NCI-H1694 treated with DMSO at 0.1 percent for 48 hours (cell line): Measurements from ENCODE around the gene SF3A1.
A peak's percentile ranks its signal among the peaks of the same experiment; 100 is the strongest.

Experiments used
- DNase-seq: peaks from one replicate; lab custom pipeline; 2025; lab: John Stamatoyannopoulos, UW

SF3A1 gene

DNA sequence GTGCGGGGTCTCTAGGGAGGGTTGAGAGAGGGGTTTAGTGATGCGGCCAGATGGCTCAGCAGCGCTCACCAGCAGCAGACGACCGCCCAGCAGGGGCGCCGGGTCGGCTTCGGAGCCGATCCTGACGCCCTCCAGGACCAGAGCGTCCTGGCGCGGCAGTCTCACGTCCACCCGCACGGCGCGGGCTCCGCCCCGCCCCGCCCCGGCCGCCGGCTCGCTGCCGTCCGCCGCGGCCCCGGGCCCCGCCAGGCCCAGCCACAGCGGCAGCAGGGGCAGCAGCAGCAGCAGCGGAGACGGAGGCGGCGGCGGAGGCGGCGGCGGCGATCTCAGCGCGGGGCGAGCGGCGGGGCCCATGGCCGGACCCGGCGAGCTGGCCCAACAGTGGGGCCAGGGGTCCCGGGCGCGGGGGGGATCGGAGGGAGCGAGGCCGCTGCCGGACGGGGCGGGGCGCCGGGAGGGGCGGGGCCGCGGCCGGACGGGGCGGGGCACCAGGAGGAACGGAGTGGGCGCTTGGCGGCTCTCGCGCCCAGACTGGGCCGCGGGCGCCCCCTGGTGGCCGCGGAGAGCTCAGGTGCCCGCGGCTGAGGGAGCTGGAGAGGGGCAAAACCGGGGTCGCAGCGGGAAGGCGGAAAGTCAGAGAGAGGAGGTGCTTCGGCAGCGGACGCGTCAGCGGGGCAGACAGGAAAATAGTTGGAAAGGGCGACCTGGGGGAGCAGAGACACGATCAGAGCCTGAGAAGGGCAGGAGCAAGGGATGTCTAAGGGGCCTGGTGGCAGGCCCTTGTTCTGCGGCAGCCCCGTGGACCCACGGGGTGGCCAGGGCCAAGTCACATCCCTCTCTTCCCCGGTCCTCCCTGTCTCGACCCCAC is 30.5 kb upstream of the SF3A1 start, which contains the start of gene RNF215:
TSS of gene RNF215 (minus strand) at position 452 of the 868 bp plus-strand sequence. CDS start at position 354, 98 bp downstream.
- DNase-seq = peak; percentile 39

DNA sequence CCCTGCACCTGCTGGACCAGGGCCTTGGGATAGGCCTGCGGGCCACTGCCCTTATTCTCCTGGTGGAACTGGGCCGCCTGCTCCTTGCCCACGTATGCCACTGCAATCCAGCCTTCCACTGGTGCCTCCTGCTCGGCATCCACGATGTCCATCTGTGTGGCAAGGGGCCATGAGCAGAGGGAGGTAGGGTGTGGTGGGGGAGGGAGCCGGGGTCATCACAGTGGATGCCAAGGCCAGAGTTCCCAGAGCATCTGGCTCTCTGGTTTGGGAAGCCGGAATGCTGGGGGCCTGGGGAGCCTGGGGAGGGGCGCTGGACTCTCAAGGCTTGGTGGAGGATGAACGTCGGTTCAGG is 29.9 kb upstream of the SF3A1 start:
- DNase-seq = no peak

DNA sequence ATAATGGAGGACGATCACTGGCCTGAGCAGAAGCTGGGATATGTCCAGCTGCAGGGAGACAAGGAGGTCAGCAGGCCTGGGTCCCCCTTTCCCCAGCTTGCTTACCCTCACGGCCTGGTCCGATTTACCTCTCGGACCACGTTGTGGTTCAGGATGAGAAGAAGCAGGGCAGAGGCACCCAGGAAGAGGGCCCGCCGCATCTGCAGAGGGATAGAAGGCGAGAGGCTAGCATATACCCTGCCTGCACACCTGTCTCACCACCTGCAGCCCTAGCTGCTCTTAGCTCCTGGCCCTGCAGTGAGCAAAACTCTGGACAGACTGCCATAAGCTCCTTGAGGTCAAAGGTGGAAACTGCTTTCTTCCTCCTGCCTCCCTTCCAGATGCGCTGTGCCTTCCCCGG is 29.2 kb upstream of the SF3A1 start:
- no peak for DNase-seq

DNA sequence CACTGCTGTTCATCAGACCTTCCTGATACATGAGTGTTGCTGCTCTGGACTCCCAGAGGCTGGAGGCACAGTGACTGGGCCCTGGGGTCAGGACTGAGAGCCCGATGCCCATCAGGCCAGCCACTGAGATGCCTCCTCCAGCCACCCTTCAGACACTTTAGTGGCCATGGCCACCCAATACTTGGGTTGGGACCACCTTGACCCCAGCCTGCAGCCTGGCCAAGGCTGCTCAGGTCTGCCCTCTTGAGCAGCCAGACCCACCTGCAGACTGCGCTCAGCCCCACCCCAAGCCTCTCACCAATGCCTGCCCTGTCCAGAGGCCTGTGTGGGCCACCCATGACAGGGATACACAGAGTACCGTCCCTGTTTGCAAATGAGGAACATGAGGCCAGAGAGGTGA is 26.4 kb upstream of the SF3A1 start:
- DNase-seq = no peak

DNA sequence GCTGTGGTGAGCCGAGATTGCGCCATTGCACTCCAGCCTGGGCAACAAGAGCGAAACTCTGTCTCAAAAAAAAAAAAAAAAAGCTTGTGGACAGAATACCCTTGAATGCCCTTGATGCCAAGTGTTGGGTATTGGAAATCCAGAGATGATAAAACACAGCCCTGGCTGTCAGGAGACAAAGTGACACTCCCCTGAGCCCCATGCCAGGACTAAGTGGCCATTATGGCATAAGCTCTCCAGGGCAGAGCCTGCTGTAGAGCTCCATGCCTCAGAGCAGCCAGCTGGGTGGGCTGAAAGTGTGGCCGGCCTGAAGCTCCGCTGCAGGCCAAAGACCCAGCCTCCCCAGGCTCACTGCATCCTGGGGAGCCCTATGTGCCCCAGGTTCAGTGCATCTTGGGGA is 25.6 kb upstream of the SF3A1 start:
- DNase-seq = no peak

DNA sequence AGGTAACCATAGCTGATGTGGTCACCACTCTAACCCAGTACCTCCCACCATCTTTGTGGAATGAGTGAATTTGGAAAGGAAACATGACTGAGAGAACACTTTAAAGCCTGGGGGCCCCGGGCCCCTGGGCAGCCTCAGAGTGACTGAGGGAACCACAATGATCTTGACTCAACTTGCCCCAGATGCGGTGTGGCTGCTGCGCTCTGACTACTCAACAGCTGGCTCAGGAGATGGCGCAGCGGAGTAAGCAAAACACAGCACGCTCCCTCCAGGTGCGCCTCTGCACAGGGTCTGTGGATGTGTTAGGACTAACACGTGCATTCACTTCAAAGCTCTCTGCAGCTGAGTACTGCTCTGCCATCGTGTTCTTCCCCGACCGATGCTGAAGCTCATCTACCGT is 24.6 kb upstream of the SF3A1 start:
- no peak for DNase-seq

DNA sequence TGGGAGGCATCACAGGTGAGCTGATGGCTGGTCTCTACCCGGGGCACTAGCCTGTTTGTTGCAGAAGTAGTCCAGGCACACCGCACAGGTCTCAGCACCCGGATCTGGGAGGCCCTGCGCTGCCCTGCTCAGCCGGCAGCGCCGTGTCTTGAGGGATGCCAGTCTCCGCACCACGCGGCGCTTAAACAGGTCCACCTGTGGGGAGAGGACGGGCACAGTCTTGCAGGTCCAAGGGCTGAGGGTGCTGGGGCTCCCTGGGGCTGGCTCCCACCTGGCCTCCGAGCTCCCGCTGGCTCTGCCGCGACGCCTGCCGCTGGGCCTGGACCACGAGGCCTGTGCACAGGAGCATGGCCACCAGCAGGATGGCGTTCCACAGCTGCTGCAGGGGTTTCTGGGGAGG is 23.3 kb upstream of the SF3A1 start:
- no peak for DNase-seq

DNA sequence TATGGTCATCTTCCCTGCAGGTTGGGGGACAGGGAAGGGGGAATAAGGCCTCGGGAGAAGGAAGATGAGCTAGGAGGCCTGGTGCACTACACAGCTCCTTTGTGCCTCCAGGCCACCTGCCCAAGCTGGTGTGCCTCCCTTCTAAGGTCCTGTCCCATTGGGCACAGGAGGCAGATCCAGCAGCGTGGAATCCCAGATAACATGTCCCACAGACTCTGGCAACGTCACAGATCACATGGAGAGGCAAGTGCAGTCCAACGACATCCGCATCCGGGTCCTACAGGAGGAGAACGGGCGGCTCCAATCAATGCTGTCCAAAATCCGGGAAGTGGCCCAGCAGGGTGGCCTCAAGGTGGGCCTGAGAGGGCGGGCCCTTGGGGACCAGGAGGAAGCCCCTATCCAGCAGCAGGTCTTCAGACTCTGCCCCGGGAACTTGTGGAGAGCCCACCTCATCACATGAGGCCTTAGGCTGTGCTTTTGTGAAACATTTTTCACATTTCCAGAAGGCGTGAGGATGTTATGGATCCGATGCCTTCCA is 18.7 kb upstream of the SF3A1 start:
- no peak for DNase-seq

DNA sequence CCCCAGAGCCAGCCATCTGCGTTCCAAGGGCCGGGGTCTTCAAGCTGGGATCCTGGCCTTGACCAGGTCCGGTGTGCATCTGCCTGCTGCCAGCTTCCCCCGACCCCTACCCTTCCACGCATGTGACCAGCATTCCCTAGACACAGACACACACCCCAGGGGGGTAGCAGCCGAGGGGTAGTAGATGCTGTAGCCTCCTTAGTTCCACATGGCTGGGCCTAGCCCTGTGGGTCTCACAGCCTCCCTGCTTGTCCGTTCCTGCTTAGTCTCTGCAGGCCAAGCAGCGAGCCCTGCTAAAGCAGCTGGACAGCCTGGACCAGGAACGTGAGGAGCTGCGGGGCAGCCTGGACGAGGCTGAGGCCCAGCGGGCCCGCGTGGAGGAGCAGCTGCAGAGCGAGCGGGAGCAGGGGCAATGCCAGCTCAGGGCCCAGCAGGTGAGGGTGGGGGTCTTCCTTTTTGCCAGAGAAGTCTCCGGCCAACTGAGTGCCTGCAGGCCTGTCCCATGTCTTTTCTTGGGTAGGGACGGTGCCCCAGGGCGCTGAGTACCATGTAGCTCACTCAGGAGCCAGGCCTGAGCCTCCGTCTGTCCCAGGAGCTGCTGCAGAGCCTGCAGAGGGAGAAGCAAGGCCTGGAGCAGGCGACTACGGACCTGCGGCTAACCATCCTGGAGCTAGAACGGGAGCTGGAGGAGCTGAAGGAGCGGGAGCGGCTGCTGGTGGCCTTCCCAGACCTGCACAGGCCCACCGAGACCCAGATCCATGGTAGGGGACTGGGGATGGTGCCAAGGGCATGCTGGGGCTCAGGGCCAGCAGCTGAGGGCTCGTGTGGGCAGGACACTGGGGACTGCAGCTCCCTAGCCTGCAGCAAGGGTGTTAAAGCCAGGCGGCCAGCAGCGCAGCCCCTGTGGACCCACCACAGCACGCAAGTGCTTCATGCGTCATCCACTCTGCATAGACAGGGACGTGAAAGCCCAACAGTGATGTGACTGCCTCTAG is 16.9 kb upstream of the SF3A1 start:
- DNase-seq = no peak

DNA sequence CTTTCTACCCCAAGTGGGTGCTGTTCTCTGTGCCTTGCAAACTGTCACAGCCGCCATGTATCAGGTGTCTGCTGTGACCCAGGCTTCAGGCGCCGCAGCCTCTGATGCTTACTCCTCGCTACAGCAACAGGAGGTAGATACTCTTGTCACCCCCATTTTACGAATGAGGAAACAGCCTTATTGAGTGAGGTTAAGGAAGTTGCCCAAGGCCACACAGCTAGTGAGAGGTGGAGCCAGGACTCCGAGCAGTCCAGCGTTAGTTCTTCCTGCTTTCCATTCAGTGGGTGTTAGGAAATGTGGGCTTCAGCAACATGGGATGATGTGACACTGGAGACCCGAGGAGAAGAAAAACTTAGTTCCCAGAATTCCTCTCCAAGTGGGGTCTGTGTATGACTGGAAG is 16.2 kb upstream of the SF3A1 start:
- no peak for DNase-seq

DNA sequence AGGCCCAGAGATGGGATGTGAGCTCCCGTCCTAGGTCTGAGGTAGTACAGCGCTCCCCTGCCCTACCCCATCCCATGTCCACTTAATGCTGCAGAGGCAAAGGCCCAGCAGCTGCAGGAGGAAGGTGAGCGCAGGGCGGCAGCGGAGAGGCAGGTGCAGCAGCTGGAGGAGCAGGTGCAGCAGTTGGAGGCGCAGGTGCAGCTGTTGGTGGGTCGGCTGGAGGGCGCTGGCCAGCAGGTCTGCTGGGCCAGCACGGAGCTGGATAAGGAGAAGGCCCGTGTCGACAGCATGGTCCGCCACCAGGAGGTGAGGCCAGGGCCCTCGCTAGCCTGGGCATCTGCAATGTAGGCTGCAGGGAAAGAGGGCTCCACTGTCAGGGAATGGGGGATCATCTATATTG is 15.3 kb upstream of the SF3A1 start:
- no peak for DNase-seq

DNA sequence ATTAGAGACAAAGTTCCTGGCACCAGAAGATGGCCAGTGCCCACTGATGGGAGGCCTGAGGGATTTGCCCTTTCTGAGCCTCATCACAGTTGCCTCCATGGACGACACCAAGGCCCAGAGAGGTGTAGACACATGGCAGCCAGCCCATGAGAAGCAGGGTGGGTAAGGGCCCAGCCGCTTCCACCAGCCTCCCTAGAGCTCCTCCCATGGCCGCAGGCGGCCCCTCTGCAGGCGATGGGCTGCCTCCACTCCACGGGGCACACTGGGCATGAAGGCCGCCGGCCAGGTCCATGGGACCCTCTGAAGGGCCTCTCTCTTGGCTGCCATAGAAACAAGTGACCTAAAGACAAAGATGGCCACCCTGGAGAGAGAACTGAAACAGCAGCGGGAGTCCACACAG is 14.6 kb upstream of the SF3A1 start:
- no peak for DNase-seq

DNA sequence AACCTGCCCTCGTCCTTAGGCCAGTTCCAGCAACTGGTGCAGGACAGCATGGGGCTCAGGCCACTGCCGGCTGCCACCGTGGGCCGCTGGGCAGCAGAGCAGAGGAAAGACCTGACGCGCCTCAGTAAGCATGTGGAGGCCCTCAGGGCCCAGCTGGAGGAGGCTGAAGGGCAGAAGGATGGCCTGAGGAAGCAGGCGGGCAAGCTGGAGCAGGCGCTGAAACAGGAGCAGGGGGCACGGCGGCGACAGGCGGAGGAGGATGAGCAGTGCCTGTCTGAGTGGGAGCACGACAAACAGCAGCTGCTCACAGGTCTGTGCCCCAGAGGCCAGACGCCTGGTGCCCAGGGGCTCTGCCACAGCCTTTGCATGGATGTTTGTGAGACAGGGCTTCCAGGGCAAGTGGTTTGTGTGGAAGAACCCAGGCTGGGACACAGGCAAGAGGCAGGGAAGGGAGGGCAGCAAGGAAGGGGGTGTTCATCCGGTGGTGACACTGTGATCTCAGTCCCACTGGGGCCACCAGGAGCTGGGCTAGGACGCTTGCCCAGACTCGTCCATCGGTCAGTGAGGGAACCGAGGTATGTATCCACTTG is 14.0 kb upstream of the SF3A1 start:
- peak; percentile 1 for DNase-seq

DNA sequence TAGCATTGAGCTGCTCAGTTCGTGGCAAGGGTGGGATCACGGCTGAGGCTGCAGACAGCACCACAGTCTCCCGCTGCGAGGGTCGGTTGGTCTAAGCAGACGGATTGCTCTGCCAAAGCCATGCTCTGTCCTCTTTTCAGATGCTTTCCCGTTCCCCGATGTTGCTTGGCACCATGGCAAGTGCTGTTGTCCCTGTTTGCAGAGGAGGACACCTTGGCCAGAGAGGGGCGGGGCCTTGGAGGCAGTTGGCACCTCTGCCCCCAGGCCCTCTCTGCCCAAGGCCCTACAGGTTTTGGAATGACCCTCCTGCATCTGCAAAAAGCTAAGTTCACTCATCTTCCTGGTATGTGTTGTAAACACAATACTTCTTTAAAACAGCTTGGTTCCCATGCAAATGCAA is 11.7 kb upstream of the SF3A1 start:
- no peak for DNase-seq

DNA sequence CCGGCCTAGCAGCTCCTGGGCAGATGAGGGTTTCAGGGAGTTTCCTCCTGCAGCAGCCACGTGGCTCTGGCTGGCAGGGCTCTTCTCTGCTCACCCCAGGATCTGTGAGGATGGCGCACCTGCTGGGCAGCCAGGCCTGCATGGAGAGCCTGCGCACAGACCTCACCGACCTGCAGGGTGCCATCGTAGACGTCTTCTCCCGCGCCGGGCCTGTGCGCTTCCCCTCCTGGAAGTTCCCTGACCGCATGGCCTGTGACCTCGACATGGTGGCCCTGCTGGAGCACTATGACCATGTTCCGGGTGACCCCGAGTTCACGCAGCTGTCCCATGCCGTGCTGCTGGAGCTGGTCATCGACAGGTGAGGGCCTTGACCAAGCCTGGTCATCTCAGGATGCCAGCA is 9.2 kb upstream of the SF3A1 start:
- no peak for DNase-seq

DNA sequence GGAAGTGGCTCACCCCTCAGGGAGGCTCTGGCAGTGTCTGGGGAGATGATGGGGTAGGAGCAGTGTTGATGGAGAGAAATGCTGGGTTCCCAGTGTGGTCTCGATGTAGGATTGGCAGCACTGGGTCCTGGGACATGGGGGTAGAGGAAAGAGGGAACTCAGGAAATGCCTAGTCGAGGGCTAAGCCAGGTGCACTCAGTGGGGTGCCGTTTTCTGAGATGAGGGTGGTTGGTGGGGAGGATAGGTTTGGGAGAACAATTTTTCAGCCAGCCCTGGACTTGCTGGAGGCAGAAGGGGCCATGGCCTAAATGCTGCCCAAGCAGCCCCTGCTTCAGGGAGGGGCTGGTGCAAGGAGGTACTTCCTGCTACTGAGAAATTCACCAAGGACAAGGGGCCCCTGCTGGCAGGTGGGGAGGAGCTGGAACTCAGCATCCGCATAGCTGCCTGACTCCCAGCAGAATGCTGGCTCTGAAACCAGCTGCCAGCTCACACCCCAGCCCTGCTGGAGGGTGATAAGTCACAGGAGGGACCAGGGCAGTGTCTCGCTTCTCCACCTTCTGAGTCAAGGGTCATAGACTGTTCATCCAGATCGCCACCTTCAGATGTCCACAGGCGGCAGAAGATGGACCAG is 6.1 kb upstream of the SF3A1 start:
- DNase-seq = no peak

DNA sequence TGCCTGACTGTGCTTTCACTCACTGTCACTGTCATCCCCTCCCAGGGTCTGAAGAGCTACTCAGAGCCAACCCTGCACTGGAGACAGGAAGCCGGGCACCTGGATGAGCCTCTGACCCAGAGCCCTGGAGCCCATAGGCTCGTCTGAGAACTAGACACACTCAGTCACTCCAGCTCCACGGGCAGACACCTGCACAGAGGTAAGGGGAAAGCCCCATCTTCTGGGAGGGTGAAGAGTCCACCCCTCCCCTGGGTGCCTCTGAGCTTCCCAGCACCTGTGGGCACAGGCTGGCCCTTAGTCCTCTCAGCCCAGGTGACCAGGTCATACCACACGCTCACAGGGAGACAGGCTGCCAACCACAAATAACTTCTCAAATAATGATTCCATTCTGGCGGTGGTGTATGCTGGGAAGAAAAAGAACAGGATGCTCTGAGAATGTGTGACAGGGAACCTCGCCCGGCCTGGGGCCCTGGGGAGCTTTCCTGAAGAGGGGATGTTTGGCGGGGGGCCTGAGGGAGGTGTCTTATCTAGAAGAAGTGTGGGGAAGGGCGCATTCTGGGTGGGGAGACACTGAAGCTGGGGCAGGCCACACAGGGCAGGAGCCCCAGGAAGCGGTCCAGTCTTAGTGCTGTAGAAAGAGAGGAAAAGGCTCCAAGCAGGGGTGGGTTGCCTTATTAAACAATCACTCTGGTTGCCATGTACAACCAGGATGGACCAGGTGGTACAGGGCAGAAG is 5.4 kb upstream of the SF3A1 start:
- DNase-seq = no peak

DNA sequence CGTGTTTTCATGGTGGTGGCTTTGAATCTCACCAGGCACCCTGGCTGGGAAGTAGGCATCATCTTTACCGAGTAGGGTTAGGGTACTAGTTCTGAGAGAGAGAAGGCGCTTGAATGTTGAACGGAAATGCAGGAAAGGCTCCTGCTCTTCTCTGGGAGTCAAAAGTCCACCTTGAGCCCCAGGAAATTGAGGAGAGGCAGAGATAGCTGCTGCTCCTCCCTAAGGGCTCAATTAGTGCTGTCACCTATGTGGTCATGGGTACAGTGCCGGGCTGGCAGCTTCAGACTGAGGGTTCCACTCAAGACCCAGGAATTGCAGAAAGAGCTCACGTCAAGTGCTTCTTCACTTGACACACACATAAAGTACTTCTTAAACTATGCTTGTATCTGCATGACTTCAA is 1.8 kb upstream of the SF3A1 start:
- no peak for DNase-seq

DNA sequence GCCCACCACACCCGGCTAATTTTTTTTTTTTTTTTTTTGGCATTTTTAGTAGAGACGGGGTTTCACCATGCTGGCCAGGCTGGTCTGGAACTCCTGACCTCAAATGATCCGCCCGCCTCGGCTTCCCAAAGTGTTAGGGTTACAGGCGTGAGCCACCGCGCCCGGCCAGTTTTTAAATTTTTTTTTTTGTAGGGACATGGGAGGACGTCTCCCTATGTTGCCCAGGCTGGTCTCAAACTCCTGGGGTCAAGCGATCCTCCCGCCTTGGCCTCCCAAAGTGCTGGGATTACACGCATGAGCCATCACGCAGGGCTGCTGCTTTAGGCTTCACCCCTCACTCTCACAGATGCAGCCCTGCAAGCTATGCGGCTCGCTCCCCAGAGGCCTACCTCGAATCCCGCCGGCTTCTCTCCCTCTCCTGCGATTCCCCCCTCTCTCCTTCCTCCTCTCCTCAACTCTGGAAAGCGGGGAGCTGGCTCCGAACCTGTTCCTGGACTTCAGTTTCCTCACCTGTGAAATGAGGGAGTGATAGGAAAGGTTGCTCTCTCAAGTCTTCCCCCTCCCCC is 1.0 kb upstream of the SF3A1 start:
- DNase-seq = no peak

DNA sequence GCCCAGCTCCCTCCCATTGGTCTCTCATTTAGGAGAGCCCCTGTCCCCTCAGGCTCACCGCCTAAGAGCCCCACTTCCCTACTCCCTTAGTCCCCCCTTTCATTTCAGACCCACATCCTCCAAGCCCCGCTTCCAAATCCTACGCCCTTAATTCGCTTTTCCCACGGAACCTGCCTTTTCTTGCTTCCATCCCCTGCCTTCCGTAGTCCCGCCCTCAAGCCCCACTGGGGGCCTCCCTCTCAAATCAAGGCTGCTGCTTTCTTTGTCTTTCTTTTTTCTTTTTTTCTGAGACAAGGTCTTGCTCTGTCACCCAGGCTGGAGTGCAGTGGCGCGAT is 509 bp upstream of the SF3A1 start:
- DNase-seq = no peak

DNA sequence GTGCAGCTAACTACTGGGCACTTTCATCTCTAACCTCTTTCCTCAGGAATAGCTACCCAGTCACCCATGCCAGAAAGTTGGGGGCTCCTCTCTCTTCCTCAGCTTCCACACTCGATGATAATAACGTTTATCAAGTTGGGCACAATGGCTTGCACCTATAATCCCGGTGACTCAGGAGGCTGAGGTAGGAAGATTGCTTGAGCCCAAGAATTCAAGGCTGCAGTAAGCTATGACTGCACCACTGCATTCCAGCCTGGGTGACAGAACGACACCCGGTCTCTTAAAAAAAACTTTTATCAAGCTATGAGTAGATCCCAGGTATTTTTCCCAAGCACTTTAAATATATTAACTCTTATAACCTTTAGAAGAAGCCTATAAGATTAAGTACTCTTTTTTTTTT is 2.0 kb downstream of the SF3A1 start:
- no peak for DNase-seq
